ENCODE results near the gene GAB2. TPM values are rescaled to one million over a fixed set of nuclear protein-coding genes. Genes with fewer than 3 reads are reported as not detected.
A peak's percentile ranks its signal among the peaks of the same experiment; 100 is the strongest.

The GAB2 gene
- total and polyA plus RNA-seq, 2 of the 13 experiments (the other 11 are each of a cell fraction or from before 2014, with no cell fraction given): 4.1 to 8.6 TPM

GRCh38 chr11:78202733-78203167, 214.9 kb downstream of the GAB2 start (continued):
- TF ChIP-seq ZNF574 (CRISPR knock-in tag; IDR thresholded peaks at IDR 0.05): peak; percentile 61; the same call in 1 of the 2 replicates
- TF ChIP-seq ZNF687 (CRISPR knock-in tag; IDR thresholded peaks at IDR 0.05): peak; percentile 15; the same call in 1 of the 2 replicates
- 0 out of 2 replicates have a peak, but pooled peaks have one; percentile 11 for TF ChIP-seq FOXK1 (CRISPR knock-in tag; IDR thresholded peaks at IDR 0.05; ENCODE audit: borderline replicate concordance, low read depth)
- peak; percentile 88 for TF ChIP-seq SKIL (CRISPR knock-in tag; IDR thresholded peaks at IDR 0.05; ENCODE audit: borderline replicate concordance)
- no peak for TF ChIP-seq ZNF235 (CRISPR knock-in tag; IDR thresholded peaks at IDR 0.05; ENCODE audit: borderline replicate concordance)
- peak; percentile 51; the same call in 1 of the 2 replicates for TF ChIP-seq SOX13 (IDR thresholded peaks at IDR 0.05)
- peak in 1 of 2 experiments; percentile 88; a peak in 2 of 4 replicates for TF ChIP-seq SOX13 (CRISPR knock-in tag; conservative IDR thresholded peaks at IDR 0.05 in 1 of 2, IDR thresholded peaks at IDR 0.05 in 1 of 2)
- TF ChIP-seq ZNF878 (CRISPR knock-in tag; IDR thresholded peaks at IDR 0.05): 0 out of 2 replicates have a peak, but pooled peaks have one; percentile 5
- no peak for TF ChIP-seq DZIP1 (CRISPR knock-in tag; IDR thresholded peaks at IDR 0.05)
- peak; percentile 86; the same call in 1 of the 2 replicates for TF ChIP-seq ZNF292 (CRISPR knock-in tag; IDR thresholded peaks at IDR 0.05; ENCODE audit: borderline replicate concordance, low read depth)
- peak; percentile 64; the same call in 1 of the 2 replicates for TF ChIP-seq BCL3 (CRISPR knock-in tag; IDR thresholded peaks at IDR 0.05)
- TF ChIP-seq EP300 (IDR thresholded peaks at IDR 0.05; ENCODE audit: low read depth in 2 of 2, low read length in 2 of 2): peak; percentile 37 to 68; a peak in 3 of 4 replicates
- peak; percentile 68; the same call in 1 of the 2 replicates for TF ChIP-seq EP300 (CRISPR knock-in tag; IDR thresholded peaks at IDR 0.05; ENCODE audit: borderline replicate concordance)
- peak; percentile 65 for TF ChIP-seq ELF1 (CRISPR knock-in tag; IDR thresholded peaks at IDR 0.05)
- peak; percentile 88 for TF ChIP-seq GATAD2A (CRISPR knock-in tag; IDR thresholded peaks at IDR 0.05)
